ENCODE data around the gene VARS1. TPM values are rescaled to one million over a fixed set of nuclear protein-coding genes. Genes with fewer than 3 reads are reported as not detected.
"Not testable (repeated sequence)": the region's sequence is repeated elsewhere in the genome, so short reads cannot be mapped to it uniquely, and the experiment has no call there.

The VARS1 gene
- total RNA-seq, 1 donor from 2014 or later, result 39.8 TPM

DNA sequence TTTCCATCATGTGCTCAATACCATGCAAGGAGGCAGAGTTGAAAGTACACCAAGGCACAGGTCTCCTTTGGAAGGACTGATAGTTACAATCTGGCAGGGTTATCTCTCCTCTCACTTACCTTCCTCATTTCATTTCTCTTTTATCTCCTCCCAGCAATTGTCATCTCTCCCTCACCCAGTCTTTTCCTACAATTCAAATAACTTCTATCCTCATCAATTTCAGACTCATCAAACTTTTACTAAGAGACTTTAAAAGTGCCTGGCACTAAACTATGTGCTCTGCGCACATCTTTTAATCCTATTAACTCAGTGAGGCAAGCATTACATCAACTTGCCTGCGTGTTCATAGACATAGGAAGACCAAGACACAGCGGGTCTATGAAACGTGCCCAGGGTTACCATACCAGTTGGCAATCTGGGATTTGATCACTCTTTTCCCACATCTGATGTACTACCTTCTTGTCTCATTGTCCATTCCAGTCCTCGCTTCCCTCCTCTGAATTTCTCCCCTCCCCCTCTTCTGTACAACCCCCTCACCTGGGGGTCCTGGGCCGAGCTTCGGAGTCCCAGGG is 1.2 kb downstream of the VARS1 start:
- Histone ChIP-seq H3K4me3 (peak overlapping the region; percentile 67 to 93), H3K9me3 (no peaks in the 10 kb centered on the region), H3K4me1 (peaks cover 26% of the 10 kb centered on the region), H3K36me3 (peaks cover 0 to 13% of the 10 kb centered on the region in 2 donors), H3K27me3 (no peaks in the 10 kb centered on the region), H3K27ac (peak overlapping the region; percentile 97)
- no peak for DNase-seq (ENCODE audit: extremely low spot score in 2 of 2)
- TF ChIP-seq POLR2AphosphoS5 (IDR thresholded peaks at IDR 0.05; ENCODE audit: insufficient read depth in 1 of 2, low read depth in 1 of 2), result no peak
- TF ChIP-seq, protein P1, sequence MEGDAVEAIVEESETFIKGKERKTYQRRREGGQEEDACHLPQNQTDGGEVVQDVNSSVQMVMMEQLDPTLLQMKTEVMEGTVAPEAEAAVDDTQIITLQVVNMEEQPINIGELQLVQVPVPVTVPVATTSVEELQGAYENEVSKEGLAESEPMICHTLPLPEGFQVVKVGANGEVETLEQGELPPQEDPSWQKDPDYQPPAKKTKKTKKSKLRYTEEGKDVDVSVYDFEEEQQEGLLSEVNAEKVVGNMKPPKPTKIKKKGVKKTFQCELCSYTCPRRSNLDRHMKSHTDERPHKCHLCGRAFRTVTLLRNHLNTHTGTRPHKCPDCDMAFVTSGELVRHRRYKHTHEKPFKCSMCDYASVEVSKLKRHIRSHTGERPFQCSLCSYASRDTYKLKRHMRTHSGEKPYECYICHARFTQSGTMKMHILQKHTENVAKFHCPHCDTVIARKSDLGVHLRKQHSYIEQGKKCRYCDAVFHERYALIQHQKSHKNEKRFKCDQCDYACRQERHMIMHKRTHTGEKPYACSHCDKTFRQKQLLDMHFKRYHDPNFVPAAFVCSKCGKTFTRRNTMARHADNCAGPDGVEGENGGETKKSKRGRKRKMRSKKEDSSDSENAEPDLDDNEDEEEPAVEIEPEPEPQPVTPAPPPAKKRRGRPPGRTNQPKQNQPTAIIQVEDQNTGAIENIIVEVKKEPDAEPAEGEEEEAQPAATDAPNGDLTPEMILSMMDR (IDR thresholded peaks at IDR 0.05), result no peak
- TF ChIP-seq POLR2A (IDR thresholded peaks at IDR 0.05), result no peak
- intact Hi-C loops (cut with DNase I), result loop anchor here (10.0 kb wide), 1 partner anchor 60 kb away; the partner anchor contains the start of gene CLIC1

DNA sequence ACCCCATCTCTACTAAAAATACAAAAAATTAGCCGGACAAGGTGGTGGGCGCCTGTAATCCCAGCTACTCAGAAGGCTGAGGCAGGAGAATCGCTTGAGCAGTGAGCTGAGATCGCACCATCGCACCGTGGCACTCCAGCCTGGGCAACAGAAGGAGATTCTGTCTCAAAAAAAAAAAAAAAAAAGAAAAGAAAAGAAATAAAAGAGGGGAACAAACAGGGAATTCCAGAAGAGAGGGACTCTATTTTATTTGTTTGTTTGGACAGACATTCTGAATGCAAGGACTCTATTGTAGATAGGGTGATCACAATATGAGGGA is 1.7 kb downstream of the VARS1 start:
- H3K4me3 ChIP-seq; H3K27me3 ChIP-seq; DNase-seq (ENCODE audit: extremely low spot score in 2 of 2); H3K9me3 ChIP-seq: not testable (repeated sequence)
- intact Hi-C loops (cut with DNase I), result loop anchor here (10.0 kb wide), 1 partner anchor 59 kb away; the partner anchor contains the start of gene CLIC1
- Histone ChIP-seq H3K27ac (peak overlapping the region; percentile 97), H3K4me1 (peaks cover 26% of the 10 kb centered on the region), H3K36me3 (peaks cover 0 to 13% of the 10 kb centered on the region in 2 donors)

DNA sequence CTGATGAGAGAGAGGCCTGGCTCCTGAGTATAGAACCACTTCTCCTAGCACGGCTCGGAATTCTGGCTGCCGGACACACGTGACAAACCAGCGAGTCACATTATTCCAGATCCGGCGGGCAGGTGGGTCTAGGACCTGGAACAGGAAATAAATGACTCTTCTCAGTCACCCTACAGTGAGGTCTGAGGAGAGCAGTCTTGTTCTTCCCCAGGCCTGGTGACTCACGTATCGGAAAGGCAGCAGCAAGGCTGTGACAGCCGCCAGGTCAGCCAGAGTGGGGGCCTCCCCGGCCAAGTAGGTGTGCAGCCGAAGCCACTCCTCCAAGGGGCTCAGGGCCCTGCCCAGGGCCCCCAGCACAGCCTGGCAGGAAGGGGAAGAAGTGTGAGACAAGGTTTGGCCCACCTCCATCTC is 2.8 kb downstream of the VARS1 start:
- no peak for DNase-seq (ENCODE audit: extremely low spot score in 2 of 2)
- Histone ChIP-seq H3K27me3 (no peaks in the 10 kb centered on the region), H3K9me3 (no peaks in the 10 kb centered on the region), H3K27ac (no peak overlapping the region), H3K4me1 (peaks cover 26% of the 10 kb centered on the region), H3K36me3 (peaks cover 0 to 13% of the 10 kb centered on the region in 2 donors), H3K4me3 (no peak overlapping the region)
- TF ChIP-seq, protein P1 (IDR thresholded peaks at IDR 0.05), result no peak
- no peak for TF ChIP-seq POLR2A (IDR thresholded peaks at IDR 0.05)
- intact Hi-C loops (cut with DNase I), result loop anchor here (10.0 kb wide), 1 partner anchor 58 kb away; the partner anchor contains the start of gene CLIC1

DNA sequence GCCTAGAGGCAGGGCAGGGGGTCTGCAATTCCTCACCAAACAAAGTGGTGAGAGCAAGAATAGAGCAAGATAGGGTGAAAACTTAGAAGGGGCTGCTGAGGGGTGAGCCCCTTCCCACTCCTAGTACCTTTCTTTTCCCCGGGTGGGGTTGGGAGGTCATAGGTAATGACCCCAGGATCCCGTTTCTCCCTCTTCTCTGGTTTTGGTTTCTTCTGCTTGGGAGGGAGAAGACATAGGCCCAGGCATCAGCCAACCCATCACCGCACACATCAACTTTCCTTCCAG is 3.5 kb downstream of the VARS1 start:
- Histone ChIP-seq H3K4me3 (no peak overlapping the region), H3K9me3 (no peaks in the 10 kb centered on the region), H3K27me3 (no peaks in the 10 kb centered on the region), H3K27ac (no peak overlapping the region), H3K4me1 (peaks cover 26% of the 10 kb centered on the region), H3K36me3 (peaks cover 0 to 13% of the 10 kb centered on the region in 2 donors)
- no peak for DNase-seq (ENCODE audit: extremely low spot score in 2 of 2)
- intact Hi-C loops (cut with DNase I), result loop anchor here (10.0 kb wide), 1 partner anchor 57 kb away; the partner anchor contains the start of gene CLIC1
- TF ChIP-seq, protein P1 (IDR thresholded peaks at IDR 0.05), result no peak
- TF ChIP-seq POLR2A (IDR thresholded peaks at IDR 0.05), result no peak
- no peak for TF ChIP-seq POLR2AphosphoS5 (IDR thresholded peaks at IDR 0.05; ENCODE audit: insufficient read depth in 1 of 2, low read depth in 1 of 2)

DNA sequence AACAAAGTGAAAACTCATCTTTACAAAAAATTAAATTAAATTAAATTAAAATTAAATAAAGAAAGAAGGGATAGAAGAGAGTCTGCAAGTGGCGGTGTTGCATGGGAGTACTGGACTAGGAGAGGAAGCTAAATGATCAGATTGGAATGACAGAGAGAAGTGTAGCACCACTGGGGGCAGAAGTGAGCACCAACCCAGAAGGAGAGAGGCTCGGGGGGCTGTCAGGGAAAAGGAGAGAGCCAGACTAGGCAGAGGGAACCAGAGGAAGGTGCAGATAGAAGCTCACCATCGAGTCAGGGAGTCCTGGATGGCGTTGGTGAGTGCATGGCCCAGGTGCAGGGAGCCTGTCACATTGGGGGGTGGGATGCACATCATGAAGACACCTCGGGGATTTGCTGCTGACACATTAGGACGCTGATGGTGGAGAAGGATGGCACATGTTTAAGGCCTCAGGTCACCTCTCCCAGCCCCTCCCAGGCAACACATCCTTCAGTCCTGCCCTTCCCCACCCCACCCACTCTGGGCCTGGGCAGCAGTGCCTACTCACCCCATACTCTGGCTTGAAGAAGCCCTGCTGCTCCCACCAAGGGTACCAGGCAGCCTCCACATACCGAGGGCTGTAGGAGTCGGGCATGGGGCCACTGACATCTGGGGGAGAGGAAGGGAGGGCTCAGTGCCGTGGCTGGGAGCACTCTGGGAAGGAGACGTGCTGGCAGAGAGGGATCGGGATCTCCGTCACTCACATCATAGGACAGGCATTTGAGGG is 4.0 kb downstream of the VARS1 start:
- H3K36me3 ChIP-seq, result peaks cover 0 to 13% of the 10 kb centered on the region in 2 donors
- H3K4me1 ChIP-seq, result peaks cover 24% of the 10 kb centered on the region
- no peak overlapping the region for H3K27ac ChIP-seq
- TF ChIP-seq POLR2AphosphoS5 (IDR thresholded peaks at IDR 0.05; ENCODE audit: insufficient read depth in 1 of 2, low read depth in 1 of 2) (no peak), POLR2A (IDR thresholded peaks at IDR 0.05) (no peak)
- TF ChIP-seq, protein P1 (IDR thresholded peaks at IDR 0.05), result peak in 2 of 3 experiments; percentile 25 to 34
- DNase-seq (ENCODE audit: extremely low spot score in 2 of 2), result no peak
- no peaks in the 10 kb centered on the region for H3K9me3 ChIP-seq
- H3K27me3 ChIP-seq, result no peaks in the 10 kb centered on the region
- intact Hi-C loops (cut with DNase I), result loop anchor here (10.0 kb wide), 1 partner anchor 57 kb away; the partner anchor contains the start of gene CLIC1
- no peak overlapping the region for H3K4me3 ChIP-seq

Data from vagina (tissue), 2 donors.